Measurements from ENCODE around the gene SP110. TPM values are rescaled to one million over a fixed set of nuclear protein-coding genes. Genes with fewer than 3 reads are reported as not detected.
A peak's percentile ranks its signal among the peaks of the same experiment; 100 is the strongest.
"Not testable (repeated sequence)": the region's sequence is repeated elsewhere in the genome, so short reads cannot be mapped to it uniquely, and the experiment has no call there.

SP110 gene
- polyA plus RNA-seq, 1 donor = 16.5 TPM

- WGBS (ENCODE audit: insufficient coverage, low lambda C conversion rate) = no CpG with 5 or more reads among the region's 1 CpG
- Histone ChIP-seq H3K36me3 (ENCODE audit: control insufficient read depth, insufficient read depth, low read length) (no peaks in the 10 kb centered on the region), H3K4me3 (ENCODE audit: low read length) (no peak overlapping the region), H3K27me3 (ENCODE audit: control insufficient read depth, insufficient read depth, low read length) (no peaks in the 10 kb centered on the region), H3K27ac (ENCODE audit: low read length) (no peak overlapping the region), H3K9me3 (ENCODE audit: control insufficient read depth, low read depth, low read length) (no peaks in the 10 kb centered on the region), H3K4me1 (ENCODE audit: control insufficient read depth, insufficient read depth, low read length) (peaks cover 2% of the 10 kb centered on the region)
- DNase-seq = peak in 1 of 2 donors; percentile 45
Observed at GRCh38 chr2:230129343-230129742, 90.4 kb downstream of the SP110 start.

- WGBS (ENCODE audit: insufficient coverage, low lambda C conversion rate) = no CpG with 5 or more reads among the region's 7 CpGs
- H3K4me3 ChIP-seq (ENCODE audit: low read length) = no peak overlapping the region
Observed at GRCh38 chr2:230128623-230129342, 91.0 kb downstream of the SP110 start.

GRCh38 chr2:230127195-230127594 lies 92.6 kb downstream of the SP110 start:
- DNase-seq = no peak
- H3K9me3 ChIP-seq (ENCODE audit: control insufficient read depth, low read depth, low read length) = no peaks in the 10 kb centered on the region
- peaks cover 2% of the 10 kb centered on the region for H3K4me1 ChIP-seq (ENCODE audit: control insufficient read depth, insufficient read depth, low read length)
- no CpG with 5 or more reads among the region's 1 CpG for WGBS (ENCODE audit: insufficient coverage, low lambda C conversion rate)
- H3K36me3 ChIP-seq (ENCODE audit: control insufficient read depth, insufficient read depth, low read length) = no peaks in the 10 kb centered on the region
- no peak overlapping the region for H3K4me3 ChIP-seq (ENCODE audit: low read length)
- no peaks in the 10 kb centered on the region for H3K27me3 ChIP-seq (ENCODE audit: control insufficient read depth, insufficient read depth, low read length)
- H3K27ac ChIP-seq (ENCODE audit: low read length) = no peak overlapping the region

More at GRCh38 chr2:230128623-230129342, 91.0 kb downstream of the SP110 start:
- H3K4me1 ChIP-seq (ENCODE audit: control insufficient read depth, insufficient read depth, low read length) = peaks cover 2% of the 10 kb centered on the region
- H3K27me3 ChIP-seq (ENCODE audit: control insufficient read depth, insufficient read depth, low read length) = no peaks in the 10 kb centered on the region
- H3K36me3 ChIP-seq (ENCODE audit: control insufficient read depth, insufficient read depth, low read length) = no peaks in the 10 kb centered on the region
- H3K9me3 ChIP-seq (ENCODE audit: control insufficient read depth, low read depth, low read length) = no peaks in the 10 kb centered on the region
- H3K27ac ChIP-seq (ENCODE audit: low read length) = no peak overlapping the region
- peak; percentile 13 to 26 for DNase-seq

- 92% methylated on average over 1 of the region's 11 CpGs for WGBS (ENCODE audit: insufficient coverage, low lambda C conversion rate)
- no peak overlapping the region for H3K27ac ChIP-seq (ENCODE audit: low read length)
Observed at GRCh38 chr2:230124757-230125431, 94.9 kb downstream of the SP110 start.

GRCh38 chr2:230124235-230124634 lies 95.5 kb downstream of the SP110 start:
- no CpG with 5 or more reads among the region's 6 CpGs for WGBS (ENCODE audit: insufficient coverage, low lambda C conversion rate)
- H3K4me1 ChIP-seq (ENCODE audit: control insufficient read depth, insufficient read depth, low read length) = peaks cover 2% of the 10 kb centered on the region
- no peak overlapping the region for H3K4me3 ChIP-seq (ENCODE audit: low read length)
- no peak for DNase-seq
- H3K27me3 ChIP-seq (ENCODE audit: control insufficient read depth, insufficient read depth, low read length) = no peaks in the 10 kb centered on the region
- H3K27ac ChIP-seq (ENCODE audit: low read length) = no peak overlapping the region
- no peaks in the 10 kb centered on the region for H3K9me3 ChIP-seq (ENCODE audit: control insufficient read depth, low read depth, low read length)
- H3K36me3 ChIP-seq (ENCODE audit: control insufficient read depth, insufficient read depth, low read length) = no peaks in the 10 kb centered on the region

More at GRCh38 chr2:230124757-230125431, 94.9 kb downstream of the SP110 start:
- DNase-seq = no peak
- Histone ChIP-seq H3K36me3 (ENCODE audit: control insufficient read depth, insufficient read depth, low read length) (no peaks in the 10 kb centered on the region), H3K27me3 (ENCODE audit: control insufficient read depth, insufficient read depth, low read length) (no peaks in the 10 kb centered on the region), H3K4me3 (ENCODE audit: low read length) (no peak overlapping the region), H3K4me1 (ENCODE audit: control insufficient read depth, insufficient read depth, low read length) (peaks cover 2% of the 10 kb centered on the region), H3K9me3 (ENCODE audit: control insufficient read depth, low read depth, low read length) (no peaks in the 10 kb centered on the region)

GRCh38 chr2:230120376-230120775 lies 99.4 kb downstream of the SP110 start:
- not testable (repeated sequence) for H3K4me1 ChIP-seq (ENCODE audit: control insufficient read depth, insufficient read depth, low read length); H3K27ac ChIP-seq (ENCODE audit: low read length); H3K9me3 ChIP-seq (ENCODE audit: control insufficient read depth, low read depth, low read length); H3K4me3 ChIP-seq (ENCODE audit: low read length); H3K36me3 ChIP-seq (ENCODE audit: control insufficient read depth, insufficient read depth, low read length); DNase-seq; H3K27me3 ChIP-seq (ENCODE audit: control insufficient read depth, insufficient read depth, low read length)
- WGBS (ENCODE audit: insufficient coverage, low lambda C conversion rate) = no CpG with 5 or more reads among the region's 2 CpGs

- not testable (repeated sequence) for H3K27me3 ChIP-seq (ENCODE audit: control insufficient read depth, insufficient read depth, low read length); H3K36me3 ChIP-seq (ENCODE audit: control insufficient read depth, insufficient read depth, low read length); H3K4me3 ChIP-seq (ENCODE audit: low read length); DNase-seq; H3K4me1 ChIP-seq (ENCODE audit: control insufficient read depth, insufficient read depth, low read length); H3K9me3 ChIP-seq (ENCODE audit: control insufficient read depth, low read depth, low read length); H3K27ac ChIP-seq (ENCODE audit: low read length)
- WGBS (ENCODE audit: insufficient coverage, low lambda C conversion rate) = no CpG with 5 or more reads among the region's 1 CpG
Observed at GRCh38 chr2:230119827-230120226, 100.0 kb downstream of the SP110 start.

Other genes starting within 250 kb of the SP110 start
- gene SLC16A14, start 151.1 kb downstream of the SP110 start, polyA plus RNA-seq = 1.9 TPM
- 2.2 TPM for gene SP140, start 5.8 kb upstream of the SP110 start, polyA plus RNA-seq
- 20.4 TPM for gene SP140L, start 107.2 kb upstream of the SP110 start, polyA plus RNA-seq
- 43.7 TPM for gene SP100, start 196.2 kb upstream of the SP110 start, polyA plus RNA-seq